ENCODE measurements around the gene CDC16.

The CDC16 gene

GRCh38 chr13:114227528-114227927 lies 7.2 kb upstream of the CDC16 start:
- Histone ChIP-seq H3K9me3 (ENCODE audit: control insufficient read depth, insufficient read depth, low read length) (no peaks in the 10 kb centered on the region), H3K27me3 (ENCODE audit: control insufficient read depth, insufficient read depth, low read length) (no peaks in the 10 kb centered on the region), H3K36me3 (ENCODE audit: control insufficient read depth, insufficient read depth, low read length) (no peaks in the 10 kb centered on the region), H3K9ac (ENCODE audit: low read depth, low read length) (no peak overlapping the region), H3K4me3 (ENCODE audit: low read depth, low read length) (no peak overlapping the region), H3K4me1 (ENCODE audit: control insufficient read depth, insufficient read depth, low read length) (peaks cover 51% of the 10 kb centered on the region), H3K27ac (ENCODE audit: low read depth, low read length) (no peak overlapping the region)

DNA sequence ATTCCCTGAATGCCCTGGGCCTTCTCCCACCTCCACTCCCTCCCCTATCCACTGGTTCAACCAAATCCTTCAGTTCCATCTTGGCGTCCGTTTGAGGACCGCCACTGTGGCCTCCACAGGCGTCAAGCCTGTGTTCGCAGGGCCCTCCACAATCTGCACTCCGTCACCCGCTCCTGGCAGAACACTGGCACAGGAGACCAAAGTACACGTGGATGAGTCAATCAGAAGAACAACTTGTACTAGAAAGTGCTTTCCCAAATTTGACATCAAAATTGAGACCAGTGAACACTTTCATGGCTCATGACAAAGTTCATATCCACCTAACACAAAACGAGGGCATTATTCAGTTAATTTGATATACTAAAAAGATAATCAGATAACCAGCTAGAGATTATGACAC lies 6.5 kb upstream of the CDC16 start:
- no peaks in the 10 kb centered on the region for H3K36me3 ChIP-seq (ENCODE audit: control insufficient read depth, insufficient read depth, low read length)
- no peaks in the 10 kb centered on the region for H3K9me3 ChIP-seq (ENCODE audit: control insufficient read depth, insufficient read depth, low read length)
- H3K27me3 ChIP-seq (ENCODE audit: control insufficient read depth, insufficient read depth, low read length): no peaks in the 10 kb centered on the region
- H3K9ac ChIP-seq (ENCODE audit: low read depth, low read length): no peak overlapping the region
- H3K4me3 ChIP-seq (ENCODE audit: low read depth, low read length): no peak overlapping the region
- H3K4me1 ChIP-seq (ENCODE audit: control insufficient read depth, insufficient read depth, low read length): peaks cover 53% of the 10 kb centered on the region
- H3K27ac ChIP-seq (ENCODE audit: low read depth, low read length): no peak overlapping the region

DNA sequence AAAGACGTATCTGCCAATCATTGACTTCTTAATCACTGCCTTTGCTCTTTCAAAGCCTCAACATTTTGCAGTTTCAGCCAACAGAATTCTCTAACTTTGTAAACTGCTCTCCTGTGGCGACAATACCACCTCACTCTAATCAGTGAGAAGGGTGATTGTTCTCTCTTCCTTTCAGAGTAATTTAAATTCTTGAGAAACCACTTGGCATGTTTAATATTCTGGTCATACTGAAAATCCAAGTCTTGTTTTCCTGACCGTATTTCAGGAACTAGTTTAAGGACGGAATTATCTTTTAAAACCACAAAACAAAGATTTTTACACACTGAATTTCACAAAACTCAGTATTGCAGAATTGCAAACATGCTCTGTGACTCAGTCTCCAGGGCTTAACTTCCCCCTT lies 5.2 kb upstream of the CDC16 start:
- H3K9ac ChIP-seq (ENCODE audit: low read depth, low read length): peak overlapping the region; percentile 74; the same call in 1 of the 2 replicates
- peaks cover 63% of the 10 kb centered on the region for H3K4me1 ChIP-seq (ENCODE audit: control insufficient read depth, insufficient read depth, low read length)
- no peaks in the 10 kb centered on the region for H3K9me3 ChIP-seq (ENCODE audit: control insufficient read depth, insufficient read depth, low read length)
- no peaks in the 10 kb centered on the region for H3K27me3 ChIP-seq (ENCODE audit: control insufficient read depth, insufficient read depth, low read length)
- H3K36me3 ChIP-seq (ENCODE audit: control insufficient read depth, insufficient read depth, low read length): no peaks in the 10 kb centered on the region
- peak overlapping the region; percentile 41 for H3K4me3 ChIP-seq (ENCODE audit: low read depth, low read length)
- H3K27ac ChIP-seq (ENCODE audit: low read depth, low read length): peak overlapping the region; percentile 87

- Histone ChIP-seq H3K9me3 (ENCODE audit: control insufficient read depth, insufficient read depth, low read length) (no peaks in the 10 kb centered on the region), H3K9ac (ENCODE audit: low read depth, low read length) (peak overlapping the region; percentile 74), H3K27me3 (ENCODE audit: control insufficient read depth, insufficient read depth, low read length) (no peaks in the 10 kb centered on the region), H3K36me3 (ENCODE audit: control insufficient read depth, insufficient read depth, low read length) (no peaks in the 10 kb centered on the region), H3K4me1 (ENCODE audit: control insufficient read depth, insufficient read depth, low read length) (peaks cover 64% of the 10 kb centered on the region), H3K4me3 (ENCODE audit: low read depth, low read length) (peak overlapping the region; percentile 41), H3K27ac (ENCODE audit: low read depth, low read length) (peak overlapping the region; percentile 87)
Observed at GRCh38 chr13:114230117-114230516, 4.6 kb upstream of the CDC16 start.

DNA sequence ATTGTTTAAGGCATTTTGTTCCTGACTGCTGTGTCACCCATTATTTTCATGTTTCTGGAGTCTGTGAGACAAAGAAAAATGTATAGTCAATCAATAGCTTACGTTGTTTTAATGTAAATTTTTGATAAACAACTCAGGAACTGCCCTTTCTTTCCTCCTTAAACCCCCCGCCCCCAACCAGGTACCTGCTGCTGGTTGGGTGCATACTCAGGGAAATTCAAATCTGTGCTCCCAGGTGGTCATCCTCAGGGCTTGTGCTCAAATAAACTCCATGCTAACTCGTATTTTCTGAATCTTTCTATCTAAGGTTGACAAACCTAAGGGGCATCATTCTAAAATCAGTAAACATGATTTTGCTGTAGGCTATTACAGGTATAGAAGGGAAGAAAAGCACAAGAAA lies 4.1 kb upstream of the CDC16 start:
- peak overlapping the region; percentile 74 for H3K9ac ChIP-seq (ENCODE audit: low read depth, low read length)

GRCh38 chr13:114231886-114232285 lies 2.8 kb upstream of the CDC16 start:
- Histone ChIP-seq H3K27me3 (ENCODE audit: control insufficient read depth, insufficient read depth, low read length) (no peaks in the 10 kb centered on the region), H3K9me3 (ENCODE audit: control insufficient read depth, insufficient read depth, low read length) (no peaks in the 10 kb centered on the region), H3K27ac (ENCODE audit: low read depth, low read length) (no peak overlapping the region), H3K4me1 (ENCODE audit: control insufficient read depth, insufficient read depth, low read length) (peaks cover 62% of the 10 kb centered on the region), H3K4me3 (ENCODE audit: low read depth, low read length) (no peak overlapping the region), H3K36me3 (ENCODE audit: control insufficient read depth, insufficient read depth, low read length) (peaks cover 5% of the 10 kb centered on the region), H3K9ac (ENCODE audit: low read depth, low read length) (no peak overlapping the region)

More for the DNA sequence above, 4.1 kb upstream of the CDC16 start:
- Histone ChIP-seq H3K27me3 (ENCODE audit: control insufficient read depth, insufficient read depth, low read length) (no peaks in the 10 kb centered on the region), H3K36me3 (ENCODE audit: control insufficient read depth, insufficient read depth, low read length) (no peaks in the 10 kb centered on the region), H3K9me3 (ENCODE audit: control insufficient read depth, insufficient read depth, low read length) (no peaks in the 10 kb centered on the region), H3K4me1 (ENCODE audit: control insufficient read depth, insufficient read depth, low read length) (peaks cover 64% of the 10 kb centered on the region), H3K4me3 (ENCODE audit: low read depth, low read length) (peak overlapping the region; percentile 41), H3K27ac (ENCODE audit: low read depth, low read length) (peak overlapping the region; percentile 87)

DNA sequence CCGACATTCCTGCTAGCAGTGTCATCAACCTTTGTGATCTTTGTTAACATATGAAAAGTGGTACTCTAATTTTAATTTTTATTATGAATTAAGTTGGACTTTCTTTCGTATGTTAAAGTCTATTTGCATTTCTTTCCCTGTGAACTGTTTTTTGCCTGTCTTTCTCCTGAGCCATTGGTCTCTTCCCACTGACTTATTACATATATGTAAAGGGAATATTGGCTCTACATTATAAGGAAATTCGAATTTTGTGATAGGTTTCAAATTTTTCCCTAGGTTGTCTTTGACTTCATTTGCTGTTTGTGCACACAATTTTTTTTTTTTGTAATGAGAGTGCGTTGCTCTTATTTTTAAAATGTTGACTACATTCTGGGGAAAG lies 442 bp upstream of the CDC16 start:
- Histone ChIP-seq H3K27me3 (ENCODE audit: control insufficient read depth, insufficient read depth, low read length) (no peaks in the 10 kb centered on the region), H3K9me3 (ENCODE audit: control insufficient read depth, insufficient read depth, low read length) (no peaks in the 10 kb centered on the region), H3K36me3 (ENCODE audit: control insufficient read depth, insufficient read depth, low read length) (peaks cover 29% of the 10 kb centered on the region), H3K4me3 (ENCODE audit: low read depth, low read length) (peak overlapping the region; percentile 87), H3K27ac (ENCODE audit: low read depth, low read length) (peak overlapping the region; percentile 76), H3K9ac (ENCODE audit: low read depth, low read length) (no peak overlapping the region), H3K4me1 (ENCODE audit: control insufficient read depth, insufficient read depth, low read length) (peaks cover 38% of the 10 kb centered on the region)

GRCh38 chr13:114235697-114236096 lies 1.0 kb downstream of the CDC16 start:
- no peaks in the 10 kb centered on the region for H3K27me3 ChIP-seq (ENCODE audit: control insufficient read depth, insufficient read depth, low read length)
- peaks cover 43% of the 10 kb centered on the region for H3K36me3 ChIP-seq (ENCODE audit: control insufficient read depth, insufficient read depth, low read length)
- H3K9ac ChIP-seq (ENCODE audit: low read depth, low read length): peak overlapping the region; percentile 60; the same call in 1 of the 2 replicates
- H3K27ac ChIP-seq (ENCODE audit: low read depth, low read length): peak overlapping the region; percentile 76
- no peaks in the 10 kb centered on the region for H3K9me3 ChIP-seq (ENCODE audit: control insufficient read depth, insufficient read depth, low read length)
- peaks cover 24% of the 10 kb centered on the region for H3K4me1 ChIP-seq (ENCODE audit: control insufficient read depth, insufficient read depth, low read length)
- H3K4me3 ChIP-seq (ENCODE audit: low read depth, low read length): peak overlapping the region; percentile 87

DNA sequence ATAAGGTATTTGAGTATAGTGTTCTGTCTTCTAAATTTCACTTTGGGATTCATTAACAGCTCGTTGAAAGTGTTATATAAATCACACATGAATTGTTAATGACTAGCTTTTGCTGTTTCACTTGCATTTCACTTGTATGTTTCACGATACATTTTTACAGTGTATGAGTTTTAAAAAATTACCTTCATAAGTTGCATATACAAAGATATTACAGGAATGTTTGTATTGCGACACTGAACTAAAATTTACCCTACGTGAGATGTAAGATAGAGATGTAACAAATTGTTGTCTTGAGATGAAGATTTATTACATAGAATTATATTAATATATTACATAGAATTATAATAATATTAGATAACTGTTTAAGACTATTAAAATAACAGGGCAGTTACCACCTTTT lies 1.5 kb downstream of the CDC16 start:
- Histone ChIP-seq H3K27me3 (ENCODE audit: control insufficient read depth, insufficient read depth, low read length) (no peaks in the 10 kb centered on the region), H3K4me1 (ENCODE audit: control insufficient read depth, insufficient read depth, low read length) (peaks cover 21% of the 10 kb centered on the region), H3K4me3 (ENCODE audit: low read depth, low read length) (peak overlapping the region; percentile 87), H3K36me3 (ENCODE audit: control insufficient read depth, insufficient read depth, low read length) (peaks cover 48% of the 10 kb centered on the region), H3K27ac (ENCODE audit: low read depth, low read length) (no peak overlapping the region), H3K9ac (ENCODE audit: low read depth, low read length) (no peak overlapping the region), H3K9me3 (ENCODE audit: control insufficient read depth, insufficient read depth, low read length) (no peaks in the 10 kb centered on the region)

GRCh38 chr13:114237415-114238112 lies 2.9 kb downstream of the CDC16 start:
- H3K4me3 ChIP-seq (ENCODE audit: low read depth, low read length): no peak overlapping the region
- no peak overlapping the region for H3K27ac ChIP-seq (ENCODE audit: low read depth, low read length)
- H3K36me3 ChIP-seq (ENCODE audit: control insufficient read depth, insufficient read depth, low read length): peaks cover 62% of the 10 kb centered on the region
- H3K27me3 ChIP-seq (ENCODE audit: control insufficient read depth, insufficient read depth, low read length): no peaks in the 10 kb centered on the region
- H3K9me3 ChIP-seq (ENCODE audit: control insufficient read depth, insufficient read depth, low read length): no peaks in the 10 kb centered on the region
- no peak overlapping the region for H3K9ac ChIP-seq (ENCODE audit: low read depth, low read length)
- peaks cover 21% of the 10 kb centered on the region for H3K4me1 ChIP-seq (ENCODE audit: control insufficient read depth, insufficient read depth, low read length)

DNA sequence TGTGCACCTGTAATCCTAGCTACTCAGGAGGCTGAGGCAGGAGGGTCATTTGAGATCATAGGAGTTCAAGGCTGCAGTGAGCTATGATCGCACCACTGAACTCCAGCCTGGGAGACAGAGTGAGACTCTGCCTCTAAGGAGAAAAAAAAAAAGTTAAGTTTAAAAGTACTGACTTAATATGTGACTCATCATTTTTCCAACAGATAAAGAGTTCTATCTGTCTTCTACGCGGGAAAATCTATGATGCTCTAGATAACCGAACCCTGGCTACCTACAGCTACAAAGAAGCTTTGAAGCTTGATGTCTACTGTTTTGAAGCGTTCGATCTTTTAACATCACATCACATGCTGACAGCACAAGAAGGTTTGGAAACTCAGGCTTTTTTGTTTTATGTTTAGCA lies 7.2 kb downstream of the CDC16 start:
- peaks cover 100% of the 10 kb centered on the region for H3K36me3 ChIP-seq (ENCODE audit: control insufficient read depth, insufficient read depth, low read length)
- H3K4me1 ChIP-seq (ENCODE audit: control insufficient read depth, insufficient read depth, low read length): peaks cover 11% of the 10 kb centered on the region
- H3K9me3 ChIP-seq (ENCODE audit: control insufficient read depth, insufficient read depth, low read length): no peaks in the 10 kb centered on the region
- H3K27ac ChIP-seq (ENCODE audit: low read depth, low read length): no peak overlapping the region
- no peak overlapping the region for H3K4me3 ChIP-seq (ENCODE audit: low read depth, low read length)
- H3K27me3 ChIP-seq (ENCODE audit: control insufficient read depth, insufficient read depth, low read length): no peaks in the 10 kb centered on the region
- H3K9ac ChIP-seq (ENCODE audit: low read depth, low read length): no peak overlapping the region

Data from HUES48 (cell line).